ENCODE data around the gene SEPHS1.
"Not testable (repeated sequence)": the region's sequence is repeated elsewhere in the genome, so short reads cannot be mapped to it uniquely, and the experiment has no call there.

The SEPHS1 gene, protein sequence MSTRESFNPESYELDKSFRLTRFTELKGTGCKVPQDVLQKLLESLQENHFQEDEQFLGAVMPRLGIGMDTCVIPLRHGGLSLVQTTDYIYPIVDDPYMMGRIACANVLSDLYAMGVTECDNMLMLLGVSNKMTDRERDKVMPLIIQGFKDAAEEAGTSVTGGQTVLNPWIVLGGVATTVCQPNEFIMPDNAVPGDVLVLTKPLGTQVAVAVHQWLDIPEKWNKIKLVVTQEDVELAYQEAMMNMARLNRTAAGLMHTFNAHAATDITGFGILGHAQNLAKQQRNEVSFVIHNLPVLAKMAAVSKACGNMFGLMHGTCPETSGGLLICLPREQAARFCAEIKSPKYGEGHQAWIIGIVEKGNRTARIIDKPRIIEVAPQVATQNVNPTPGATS

GRCh38 chr10:13348216-13349017, at the start of gene SEPHS1:
Gene SEPHS1, minus strand, starts transcription at chr10:13348293. Its CDS starts 3,343 bp downstream, at chr10:13344950.
- peak; percentile 52 to 73 for DNase-seq (ENCODE audit: low read depth in 2 of 2)

GRCh38 chr10:13397052-13397451, 49.0 kb upstream of the SEPHS1 start:
- DNase-seq (ENCODE audit: low read depth in 2 of 2): no peak

GRCh38 chr10:13396369-13396768, 48.3 kb upstream of the SEPHS1 start:
- DNase-seq (ENCODE audit: low read depth in 2 of 2): no peak

GRCh38 chr10:13395540-13395939, 47.4 kb upstream of the SEPHS1 start:
- DNase-seq (ENCODE audit: low read depth in 2 of 2): no peak

DNA sequence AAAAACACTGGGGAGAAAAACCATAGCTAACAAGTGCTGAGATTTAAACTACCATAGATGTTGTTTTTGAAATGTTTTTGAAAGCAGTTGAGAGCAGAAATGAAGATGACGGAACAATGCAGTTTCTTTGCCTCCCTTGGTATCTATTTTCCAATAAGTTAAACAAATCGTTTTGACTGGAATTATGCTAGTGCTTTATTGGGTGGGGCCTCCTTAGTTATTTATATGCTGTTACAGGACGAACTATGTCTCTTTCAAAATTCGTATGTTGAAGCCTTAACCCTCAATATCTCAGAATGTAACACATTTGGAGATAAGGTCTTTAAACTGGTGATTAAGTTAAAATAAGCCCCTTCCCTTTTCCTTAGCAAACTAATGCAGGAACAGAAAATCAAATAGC, 45.5 kb upstream of the SEPHS1 start:
- DNase-seq (ENCODE audit: low read depth in 2 of 2): no peak

DNA sequence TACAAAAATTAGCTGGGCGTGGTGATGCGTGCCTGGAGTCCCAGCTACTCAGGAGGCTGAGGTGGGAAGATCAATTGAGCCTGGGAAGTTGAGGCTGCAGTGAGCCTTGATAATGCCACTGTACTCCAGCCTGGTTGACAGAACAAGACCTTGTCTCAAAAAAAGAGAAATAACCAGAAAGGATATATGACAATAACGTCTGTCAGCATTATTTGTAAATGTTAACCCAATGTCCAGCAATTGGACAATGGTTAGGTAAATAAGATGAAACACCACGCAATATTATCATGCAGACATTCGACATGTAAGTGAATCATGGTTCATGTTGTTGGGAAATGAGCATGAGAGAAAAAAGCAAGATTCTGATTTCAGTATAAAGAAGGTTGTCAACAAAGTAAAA, 44.6 kb upstream of the SEPHS1 start:
- no peak for DNase-seq (ENCODE audit: low read depth in 2 of 2)

GRCh38 chr10:13390604-13391522, 42.8 kb upstream of the SEPHS1 start:
- no peak for DNase-seq (ENCODE audit: low read depth in 2 of 2)

- no peak for DNase-seq (ENCODE audit: low read depth in 2 of 2)
Measured at GRCh38 chr10:13388478-13389230, 40.6 kb upstream of the SEPHS1 start.

- no peak for DNase-seq (ENCODE audit: low read depth in 2 of 2)
Measured at GRCh38 chr10:13386021-13386420, 37.9 kb upstream of the SEPHS1 start.

DNA sequence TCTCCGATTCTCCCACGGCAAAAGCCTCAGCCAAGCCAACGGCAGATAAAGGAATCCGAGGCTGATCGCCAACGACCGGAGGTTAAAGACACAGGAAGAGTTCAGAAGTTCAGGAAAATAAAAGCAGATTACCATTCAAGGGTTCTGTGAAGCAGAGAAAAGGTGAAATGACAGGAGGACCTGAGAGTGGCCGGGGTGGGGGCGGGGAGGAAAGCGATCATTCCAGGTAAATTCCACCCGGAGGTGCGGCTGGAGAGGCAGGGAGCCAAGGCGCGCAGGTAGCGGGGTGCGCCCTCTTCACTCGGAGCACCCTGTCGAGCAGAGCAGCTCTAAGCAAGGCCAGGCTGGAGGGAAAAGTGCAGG, 35.3 kb upstream of the SEPHS1 start:
- DNase-seq (ENCODE audit: low read depth in 2 of 2): no peak

- no peak for DNase-seq (ENCODE audit: low read depth in 2 of 2)
Measured at GRCh38 chr10:13382703-13383398, 34.8 kb upstream of the SEPHS1 start.

DNA sequence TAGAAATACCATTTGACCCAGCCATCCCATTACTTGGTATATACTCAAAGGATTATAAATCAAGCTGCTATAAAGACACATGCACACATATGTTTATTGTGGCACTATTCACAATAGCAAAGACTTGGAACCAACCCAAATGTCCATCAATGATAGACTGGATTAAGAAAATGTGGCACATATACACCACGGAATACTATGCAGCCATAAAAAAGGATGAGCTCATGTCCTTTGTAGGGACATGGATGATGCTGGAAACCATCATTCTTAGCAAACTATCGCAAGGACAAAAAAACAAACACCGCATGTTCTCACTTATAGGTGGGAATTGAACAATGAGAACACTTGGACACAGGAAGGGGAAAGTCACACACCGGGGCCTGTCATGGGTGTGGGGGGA, 31.0 kb upstream of the SEPHS1 start:
- DNase-seq (ENCODE audit: low read depth in 2 of 2): not testable (repeated sequence)

DNA sequence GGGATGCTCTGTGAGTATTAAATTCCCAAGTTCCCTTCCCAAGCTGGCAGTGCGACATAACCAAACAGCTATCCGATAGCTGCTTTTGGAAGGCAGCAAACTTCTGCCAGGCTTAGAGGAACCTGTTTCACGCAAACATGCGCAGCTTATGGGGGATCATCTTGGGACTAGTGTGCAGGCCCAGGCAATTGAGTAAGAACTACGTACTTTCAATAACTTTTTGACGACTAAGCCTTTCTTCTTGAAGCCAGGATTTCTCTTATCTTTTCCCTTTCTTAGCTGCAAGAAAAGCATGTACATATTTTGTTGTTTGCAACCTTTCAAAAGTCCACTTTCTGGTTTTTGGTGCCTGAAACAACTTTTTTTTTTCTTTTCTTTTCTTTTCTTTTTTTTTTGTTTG, 28.7 kb upstream of the SEPHS1 start:
- DNase-seq (ENCODE audit: low read depth in 2 of 2): no peak

GRCh38 chr10:13376297-13376696, 28.2 kb upstream of the SEPHS1 start:
- no peak for DNase-seq (ENCODE audit: low read depth in 2 of 2)

- DNase-seq (ENCODE audit: low read depth in 2 of 2): no peak
Measured at GRCh38 chr10:13375791-13376190, 27.7 kb upstream of the SEPHS1 start.

- no peak for DNase-seq (ENCODE audit: low read depth in 2 of 2)
Measured at GRCh38 chr10:13373644-13374043, 25.6 kb upstream of the SEPHS1 start.

DNA sequence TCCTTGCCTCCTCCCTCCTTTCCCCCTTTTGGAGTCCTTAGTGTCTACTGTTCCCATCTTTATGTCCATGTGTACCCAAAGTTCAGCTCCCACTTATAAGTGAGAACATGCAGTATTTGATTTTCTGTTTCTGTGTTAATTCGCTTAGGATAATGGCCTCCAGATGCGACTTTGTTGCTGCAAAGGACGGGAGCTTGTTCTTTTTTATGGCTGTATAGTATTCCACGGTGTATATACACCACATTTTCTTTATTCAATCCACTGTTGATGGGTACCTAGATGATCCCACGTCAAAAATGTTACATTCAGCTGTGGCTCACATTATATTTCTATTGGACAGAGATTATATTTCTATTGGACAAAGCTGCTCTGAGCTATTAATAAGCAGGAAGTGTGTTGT, 24.4 kb upstream of the SEPHS1 start:
- no peak for DNase-seq (ENCODE audit: low read depth in 2 of 2)

DNA sequence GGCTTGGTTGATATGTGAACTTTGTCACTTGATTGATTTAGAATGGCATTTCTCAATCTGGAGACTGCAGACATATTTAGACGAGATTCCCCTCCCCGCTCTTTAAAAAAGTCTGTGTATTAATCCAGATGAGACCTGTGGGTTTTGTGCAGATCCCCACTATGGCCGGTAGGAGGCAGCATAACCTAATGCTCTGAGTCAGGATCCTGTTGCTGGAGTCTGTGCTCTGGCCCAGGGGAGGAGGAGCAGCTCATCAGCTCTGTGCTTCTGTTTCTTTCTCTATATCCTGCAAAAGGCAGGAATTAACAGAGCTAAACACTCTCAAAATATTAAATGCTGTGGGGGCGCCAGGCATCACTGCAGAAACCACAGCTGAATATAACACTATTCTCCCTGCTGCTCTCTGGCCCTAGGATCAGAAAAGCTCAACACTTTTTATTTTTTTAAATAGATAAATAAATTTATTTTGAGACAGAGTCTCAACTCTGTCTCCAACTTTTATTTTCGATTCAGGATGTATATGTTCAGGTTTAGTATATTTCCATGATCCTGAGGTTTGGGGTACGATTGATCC, 23.9 kb upstream of the SEPHS1 start:
- DNase-seq (ENCODE audit: low read depth in 2 of 2): peak; percentile 19 to 31

- no peak for DNase-seq (ENCODE audit: low read depth in 2 of 2)
Measured at GRCh38 chr10:13366891-13367290, 18.8 kb upstream of the SEPHS1 start.

DNA sequence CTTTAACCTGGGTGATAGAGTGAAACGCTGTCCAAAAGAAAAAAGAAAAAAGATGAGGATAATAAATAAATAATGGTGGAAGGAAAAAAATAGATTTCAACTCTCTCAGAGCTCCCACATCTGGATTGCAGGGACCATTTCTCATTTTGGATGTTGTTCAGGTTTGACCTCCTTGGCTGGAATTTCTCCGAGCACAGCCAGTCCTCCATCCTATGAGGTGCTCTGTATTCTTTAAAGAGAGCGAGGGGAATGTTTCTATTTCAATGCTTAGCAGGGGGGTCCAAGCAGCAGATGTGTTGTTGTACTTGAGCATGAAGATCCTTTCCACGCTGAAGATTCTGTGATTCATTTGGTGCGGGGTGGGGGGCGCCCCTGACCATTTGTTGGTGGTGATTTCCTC, 17.7 kb upstream of the SEPHS1 start:
- DNase-seq (ENCODE audit: low read depth in 2 of 2): no peak

Data from stimulated activated CD8-positive, alpha-beta memory T cell treated with anti-CD3 and anti-CD28 coated beads, Interleukin-7, amount 100 ng/mL, for 4 hours (primary cell).